Measurements from ENCODE around the gene MINDY1. TPM values are rescaled to one million over a fixed set of nuclear protein-coding genes. Genes with fewer than 3 reads are reported as not detected.

The MINDY1 gene
- polyA plus RNA-seq, 1 donor from 2014 or later: 16.1 TPM

- peak; percentile 23 for TF ChIP-seq CTCF (IDR thresholded peaks at IDR 0.05; ENCODE audit: poor library complexity, severe bottlenecking)
- TF ChIP-seq MXI1 (conservative IDR thresholded peaks at IDR 0.05; ENCODE audit: poor library complexity, severe bottlenecking): no peak
- Histone ChIP-seq H3K36me3 (ENCODE audit: insufficient read depth, low read length) (no peaks in the 10 kb centered on the region), H3K4me3 (ENCODE audit: low read length) (peak overlapping the region; percentile 90), H3K9ac (ENCODE audit: low read length) (peak overlapping the region; percentile 87), H3K79me2 (replicated peaks; ENCODE audit: insufficient read depth, low read length) (no peaks in the 10 kb centered on the region), H3K4me2 (ENCODE audit: low read length) (peak overlapping the region; percentile 76), H3K9me2 (ENCODE audit: insufficient read depth, low read length) (no peaks in the 10 kb centered on the region), H2AFZ (ENCODE audit: low read depth, low read length) (no peak overlapping the region), H3K27me3 (ENCODE audit: insufficient read depth, low read depth, low read length) (no peaks in the 10 kb centered on the region), H3K9me3 (ENCODE audit: low read length) (no peaks in the 10 kb centered on the region), H4K20me1 (ENCODE audit: insufficient read depth) (no peaks in the 10 kb centered on the region), H3F3A (ENCODE audit: insufficient read depth, low read length, poor library complexity, severe bottlenecking) (no peaks in the 10 kb centered on the region), H3K27ac (ENCODE audit: low read length) (peak overlapping the region; percentile 71)
Measured at GRCh38 chr1:151048645-151049032, 41.9 kb upstream of the MINDY1 start.

GRCh38 chr1:151047925-151048644 is 41.4 kb upstream of the MINDY1 start:
- Histone ChIP-seq H3K9me3 (ENCODE audit: low read length) (no peaks in the 10 kb centered on the region), H2AFZ (ENCODE audit: low read depth, low read length) (peak overlapping the region; percentile 81), H3F3A (ENCODE audit: insufficient read depth, low read length, poor library complexity, severe bottlenecking) (no peaks in the 10 kb centered on the region), H3K9ac (ENCODE audit: low read length) (peak overlapping the region; percentile 87), H3K4me2 (ENCODE audit: low read length) (peak overlapping the region; percentile 76), H3K27me3 (ENCODE audit: insufficient read depth, low read depth, low read length) (no peaks in the 10 kb centered on the region), H4K20me1 (ENCODE audit: insufficient read depth) (no peaks in the 10 kb centered on the region), H3K36me3 (ENCODE audit: insufficient read depth, low read length) (no peaks in the 10 kb centered on the region), H3K9me2 (ENCODE audit: insufficient read depth, low read length) (no peaks in the 10 kb centered on the region), H3K4me3 (ENCODE audit: low read length) (peak overlapping the region; percentile 90), H3K27ac (ENCODE audit: low read length) (peak overlapping the region; percentile 71), H3K79me2 (replicated peaks; ENCODE audit: insufficient read depth, low read length) (no peaks in the 10 kb centered on the region)
- peak; percentile 62 for TF ChIP-seq MXI1 (conservative IDR thresholded peaks at IDR 0.05; ENCODE audit: poor library complexity, severe bottlenecking)
- TF ChIP-seq EZH2 (IDR thresholded peaks at IDR 0.05; ENCODE audit: borderline replicate concordance, insufficient read depth, low read length, poor library complexity, severe bottlenecking): no peak
- peak; percentile 8 for TF ChIP-seq RAD21 (conservative IDR thresholded peaks at IDR 0.05)
- no peak for TF ChIP-seq REST (IDR thresholded peaks at IDR 0.05; ENCODE audit: borderline replicate concordance)
- peak; percentile 52 for TF ChIP-seq TAF1 (IDR thresholded peaks at IDR 0.05; ENCODE audit: low read depth)
- TF ChIP-seq SMC3 (conservative IDR thresholded peaks at IDR 0.05; ENCODE audit: poor library complexity): peak; percentile 12
- TF ChIP-seq POLR2AphosphoS5 (IDR thresholded peaks at IDR 0.05): no peak
- no peak for TF ChIP-seq EP300 (conservative IDR thresholded peaks at IDR 0.05; ENCODE audit: poor library complexity, severe bottlenecking)
- TF ChIP-seq CTCF (IDR thresholded peaks at IDR 0.05; ENCODE audit: poor library complexity, severe bottlenecking): peak; percentile 66
